ENCODE results near the gene AAMP.
A peak's percentile ranks its signal among the peaks of the same experiment; 100 is the strongest.
"Not testable (repeated sequence)": the region's sequence is repeated elsewhere in the genome, so short reads cannot be mapped to it uniquely, and the experiment has no call there.

Gene AAMP

GRCh38 chr2:218273908-218274249 lies 3.9 kb upstream of the AAMP start:
- no peak for DNase-seq

DNA sequence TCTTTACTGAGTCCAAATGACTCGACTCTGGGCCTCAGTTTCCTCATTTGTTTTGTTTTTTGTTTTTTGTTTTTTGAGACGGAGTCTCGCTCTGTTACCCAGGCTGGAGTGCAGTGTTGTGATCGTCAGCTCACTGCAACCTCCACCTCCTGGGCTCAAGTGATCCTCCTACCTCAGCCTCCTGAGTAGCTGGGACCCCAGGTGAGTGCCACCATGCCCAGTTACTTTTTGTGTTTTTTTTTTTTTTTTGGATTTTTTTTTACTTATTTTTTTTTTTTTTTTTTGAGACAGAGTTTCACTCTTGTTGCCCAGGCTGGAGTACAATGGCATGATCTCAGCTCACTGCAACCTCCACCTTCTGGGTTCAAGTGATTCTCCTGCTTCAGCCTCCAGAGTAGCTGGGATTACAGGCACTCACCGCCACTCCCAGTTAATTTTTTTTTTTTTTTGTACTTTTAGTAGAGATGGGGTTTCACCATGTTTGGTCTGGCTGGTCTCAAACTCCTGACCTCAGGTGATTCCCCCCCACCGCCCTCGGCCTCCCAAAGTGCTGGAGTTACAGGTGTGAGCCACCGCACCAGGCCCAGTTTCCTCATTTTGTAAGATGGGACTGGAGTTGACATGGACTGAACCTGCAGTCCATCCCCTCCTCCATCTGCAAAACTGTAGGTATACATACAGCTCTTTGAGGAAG lies 3.4 kb upstream of the AAMP start:
- not testable (repeated sequence) for DNase-seq

DNA sequence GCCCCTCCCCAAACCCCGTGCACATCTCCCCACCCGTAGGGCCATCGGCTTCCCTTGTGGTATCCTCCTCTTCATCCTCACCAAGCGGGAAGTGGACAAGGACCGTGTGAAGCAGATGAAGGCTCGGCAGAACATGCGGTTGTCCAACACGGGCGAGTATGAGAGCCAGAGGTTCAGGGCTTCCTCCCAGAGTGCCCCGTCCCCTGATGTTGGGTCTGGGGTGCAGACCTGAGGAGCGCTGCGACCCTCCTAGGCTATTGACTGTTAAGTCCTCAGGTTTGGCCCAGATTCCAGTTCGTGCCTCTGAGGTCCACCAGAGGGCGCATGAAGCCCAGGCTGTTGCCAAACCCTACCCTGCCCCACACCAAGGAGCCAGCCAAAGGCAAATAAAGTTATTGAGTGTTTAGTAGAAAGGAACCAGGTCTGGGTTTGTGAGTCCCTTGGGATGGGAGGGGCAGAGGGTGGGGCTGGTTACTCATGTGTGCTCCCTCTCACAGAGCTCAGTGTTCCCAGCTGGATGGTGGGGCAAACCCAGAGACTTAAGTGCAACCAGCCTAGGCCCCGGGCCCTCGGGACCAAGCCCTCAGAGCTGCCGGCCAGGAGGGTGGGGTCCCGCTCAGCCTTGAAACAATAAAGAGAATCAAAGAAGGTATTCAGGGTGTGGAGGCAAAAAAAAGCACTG lies 2.7 kb upstream of the AAMP start:
- peak; percentile 82 for DNase-seq

DNA sequence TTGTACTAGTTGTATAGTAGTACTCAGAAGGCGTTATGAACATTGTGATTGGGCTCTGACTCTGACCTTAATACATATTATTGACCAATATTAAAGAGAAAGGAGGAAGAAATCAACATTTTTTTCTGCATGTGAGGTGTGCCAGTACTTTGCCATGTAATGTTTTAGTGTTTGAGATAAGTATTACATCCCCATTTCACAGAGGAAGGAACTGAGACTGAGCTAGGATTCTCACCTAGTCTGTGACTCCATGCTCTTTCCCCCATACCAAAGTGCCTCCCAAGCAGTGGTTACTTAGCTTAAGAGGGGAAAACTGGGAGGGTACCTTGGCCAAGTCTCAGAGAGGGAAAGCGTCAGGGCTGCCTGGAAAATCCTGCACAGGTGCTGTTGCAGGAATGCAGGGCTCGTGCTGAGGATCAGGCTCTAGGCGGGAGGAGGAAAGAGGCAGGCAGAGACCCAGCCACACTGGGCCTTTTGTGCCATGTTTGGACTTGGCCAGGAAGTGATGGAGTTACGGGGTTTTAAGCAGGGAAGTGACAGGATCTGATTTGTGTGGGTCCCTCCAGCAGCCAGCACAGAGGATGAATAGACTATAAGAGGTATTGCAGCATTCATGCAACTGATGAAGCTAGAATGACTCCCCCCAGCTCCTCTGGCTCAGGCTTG lies 2.1 kb upstream of the AAMP start:
- no peak for DNase-seq

GRCh38 chr2:218271487-218271797 lies 1.5 kb upstream of the AAMP start:
- no peak for DNase-seq

- no peak for DNase-seq
Observed at GRCh38 chr2:218270721-218271486, 967 bp upstream of the AAMP start.

DNA sequence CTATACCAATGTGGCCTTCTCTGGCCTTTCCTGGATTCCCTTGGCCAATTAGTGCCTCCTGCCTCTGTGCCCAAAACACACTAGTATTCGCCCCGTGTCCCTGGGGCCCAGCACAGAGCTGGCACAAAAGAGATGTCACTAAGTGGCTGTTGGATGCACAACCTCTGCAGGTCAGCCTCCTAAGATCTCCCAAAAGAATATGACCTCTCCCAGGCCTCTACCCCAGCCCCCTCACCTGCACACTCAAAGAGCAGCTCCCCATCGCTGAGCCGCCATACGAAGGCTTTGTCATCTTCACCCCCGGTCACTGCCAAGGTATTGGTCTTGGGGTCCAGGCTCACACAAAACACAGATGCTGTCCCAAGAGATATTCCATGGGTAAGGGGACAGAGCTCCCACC lies 2.7 kb downstream of the AAMP start:
- DNase-seq = no peak

- no peak for DNase-seq
Observed at GRCh38 chr2:218266316-218266979, 3.5 kb downstream of the AAMP start.

- no peak for DNase-seq
Observed at GRCh38 chr2:218265626-218266025, 4.3 kb downstream of the AAMP start.

GRCh38 chr2:218264773-218265561 lies 5.0 kb downstream of the AAMP start:
- DNase-seq = no peak

DNA sequence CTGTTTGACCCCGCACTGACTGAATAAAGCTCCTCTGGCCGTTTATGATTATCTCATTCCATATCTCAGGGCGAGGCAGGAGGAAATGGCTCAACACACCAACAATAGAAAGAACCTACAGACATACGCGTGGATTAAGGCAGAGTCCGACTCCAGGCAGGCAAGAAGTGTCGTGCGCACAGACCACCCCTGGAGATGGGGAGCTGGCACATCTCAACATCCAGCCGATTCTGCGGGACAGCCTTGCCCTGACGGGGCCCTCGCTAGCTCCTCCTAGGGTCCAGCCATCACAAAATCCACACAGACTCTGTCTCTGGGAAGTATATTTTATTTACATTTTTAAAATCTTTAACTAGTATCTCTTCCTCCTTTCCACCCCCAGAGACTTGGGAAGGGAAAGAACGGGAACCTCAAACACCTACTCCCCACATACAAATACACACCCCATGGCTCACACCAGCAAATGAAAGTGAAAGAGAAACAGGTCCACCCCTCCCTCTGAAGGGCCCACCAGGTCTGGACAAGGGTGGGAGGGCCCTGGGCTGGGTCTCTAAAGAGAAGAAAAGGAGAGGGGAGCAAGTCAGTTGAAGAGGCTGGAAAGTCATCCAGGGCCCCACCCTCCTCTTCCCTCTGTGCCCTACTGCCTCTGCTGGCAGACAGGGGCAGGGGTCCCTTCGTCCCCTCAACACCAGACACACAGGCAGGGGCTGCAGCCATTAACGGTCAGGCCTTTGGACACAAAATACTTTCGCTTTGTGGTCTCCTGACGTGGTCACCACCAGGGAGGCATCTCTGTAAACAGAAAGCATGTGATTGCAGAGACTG lies 5.9 kb downstream of the AAMP start:
- DNase-seq = no peak

GRCh38 chr2:218262631-218263586 lies 7.0 kb downstream of the AAMP start:
- DNase-seq = no peak

DNA sequence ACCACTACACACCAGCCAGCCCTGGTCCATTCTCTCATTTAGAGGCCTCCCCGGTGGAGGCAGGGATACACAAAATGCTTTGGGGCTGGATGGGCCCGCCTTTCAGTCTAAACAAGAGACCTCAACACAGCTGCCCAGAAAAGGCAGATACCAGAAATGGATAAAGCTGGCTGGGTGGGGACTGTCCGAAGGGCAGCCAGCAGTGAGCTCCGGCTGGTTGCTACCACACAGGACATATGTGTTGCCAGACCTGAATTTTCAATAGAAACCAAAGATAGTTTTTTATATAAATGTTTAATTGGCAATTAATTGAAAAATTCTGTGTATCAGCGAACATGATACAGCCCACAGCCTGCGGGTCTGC lies 7.7 kb downstream of the AAMP start:
- DNase-seq = no peak

DNA sequence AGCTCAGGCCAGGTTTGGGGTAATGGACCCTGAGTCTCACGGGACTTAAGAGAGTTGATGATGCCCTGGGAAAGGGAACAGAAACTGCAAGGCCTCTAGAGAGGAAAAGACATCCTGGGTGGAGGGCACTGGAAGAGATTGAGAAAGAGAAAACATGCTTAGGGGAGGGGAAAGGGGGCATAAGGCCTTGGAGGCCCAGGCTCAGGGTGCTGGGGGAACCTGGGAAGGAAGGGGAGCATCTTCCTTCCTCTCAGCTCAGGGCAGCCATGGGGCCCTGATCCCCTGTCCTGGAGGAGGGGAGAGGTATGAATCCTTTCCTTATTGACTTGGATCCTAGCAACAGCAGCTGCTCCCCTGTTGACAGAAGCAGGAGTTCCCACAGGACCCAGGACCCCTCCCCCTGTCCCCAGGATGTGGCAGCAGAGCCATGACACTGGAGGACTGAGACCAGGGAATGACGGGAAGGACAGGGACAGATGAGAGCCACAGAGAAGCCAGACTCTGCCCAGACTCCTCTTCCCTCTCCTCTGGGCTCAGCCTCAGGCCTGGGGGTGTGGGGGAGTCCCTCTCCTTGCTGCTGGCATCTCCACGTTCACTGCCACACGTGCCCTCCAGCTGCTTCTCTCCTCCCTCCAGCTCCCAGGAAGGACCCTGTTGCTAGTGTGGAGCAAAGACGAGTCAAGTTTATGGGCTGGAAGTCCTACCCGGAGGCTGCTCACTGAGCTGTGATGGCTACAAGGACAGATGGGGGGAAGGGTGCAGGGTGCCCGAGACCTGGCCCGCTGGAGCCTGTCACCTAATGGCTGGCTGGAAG lies 8.3 kb downstream of the AAMP start:
- DNase-seq = no peak

DNA sequence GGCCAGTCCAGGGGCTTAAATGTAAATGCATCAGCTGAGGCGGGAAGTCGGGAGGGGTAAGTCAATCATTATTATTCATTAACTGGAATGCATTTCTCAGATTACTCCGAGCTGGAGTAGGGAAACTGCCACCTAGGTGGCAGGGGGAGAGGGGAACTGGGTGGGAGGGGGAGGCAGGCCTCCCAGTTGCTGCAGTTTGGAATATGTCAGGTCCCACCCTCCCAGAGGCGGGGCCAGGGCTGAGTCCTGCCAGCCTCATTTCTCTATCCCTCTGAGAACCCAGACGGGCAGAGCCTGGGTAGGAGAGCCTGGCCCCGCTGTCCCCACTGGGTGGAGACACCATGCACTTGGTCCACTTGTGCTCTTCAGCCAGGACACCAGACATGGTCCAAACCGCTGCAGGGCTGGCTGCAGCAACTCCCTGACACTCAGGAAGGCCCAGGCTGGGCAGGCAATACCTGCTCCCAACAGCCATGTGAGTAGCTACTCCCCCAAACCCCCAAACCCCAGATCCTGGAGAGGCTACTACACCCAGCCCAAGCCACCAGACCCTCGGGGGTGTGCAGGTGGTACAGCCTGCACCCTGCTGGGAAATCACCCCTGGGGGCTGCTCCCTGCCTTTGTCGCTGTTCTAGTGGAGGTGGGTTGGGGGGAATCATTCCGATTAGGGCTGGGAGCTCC lies 9.1 kb downstream of the AAMP start, which contains the start of gene GPBAR1:
Gene GPBAR1 (plus strand): TSS at position 274 of the 681 bp plus-strand sequence. CDS start 1,710 bp downstream, outside the sequence.
- DNase-seq = no peak

DNA sequence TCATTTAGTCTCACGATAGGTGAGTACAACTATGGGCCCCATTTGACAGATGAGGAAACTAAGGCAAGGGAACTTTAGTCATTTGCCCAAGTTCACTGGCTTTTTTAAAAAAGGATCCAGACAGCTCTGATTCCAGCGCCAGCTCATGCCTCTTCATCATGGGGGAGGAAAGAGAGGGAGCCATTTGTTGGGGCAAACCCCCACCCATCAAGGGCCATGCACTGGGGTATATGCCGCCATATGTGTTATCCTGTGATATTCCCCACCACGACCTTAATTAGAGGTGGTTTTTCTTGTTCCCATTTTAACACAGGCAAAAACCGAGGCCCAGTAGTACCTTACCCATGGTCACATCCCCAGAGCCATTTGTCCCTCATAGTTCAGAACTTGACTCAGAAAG lies 9.8 kb downstream of the AAMP start:
- DNase-seq = no peak

DNA sequence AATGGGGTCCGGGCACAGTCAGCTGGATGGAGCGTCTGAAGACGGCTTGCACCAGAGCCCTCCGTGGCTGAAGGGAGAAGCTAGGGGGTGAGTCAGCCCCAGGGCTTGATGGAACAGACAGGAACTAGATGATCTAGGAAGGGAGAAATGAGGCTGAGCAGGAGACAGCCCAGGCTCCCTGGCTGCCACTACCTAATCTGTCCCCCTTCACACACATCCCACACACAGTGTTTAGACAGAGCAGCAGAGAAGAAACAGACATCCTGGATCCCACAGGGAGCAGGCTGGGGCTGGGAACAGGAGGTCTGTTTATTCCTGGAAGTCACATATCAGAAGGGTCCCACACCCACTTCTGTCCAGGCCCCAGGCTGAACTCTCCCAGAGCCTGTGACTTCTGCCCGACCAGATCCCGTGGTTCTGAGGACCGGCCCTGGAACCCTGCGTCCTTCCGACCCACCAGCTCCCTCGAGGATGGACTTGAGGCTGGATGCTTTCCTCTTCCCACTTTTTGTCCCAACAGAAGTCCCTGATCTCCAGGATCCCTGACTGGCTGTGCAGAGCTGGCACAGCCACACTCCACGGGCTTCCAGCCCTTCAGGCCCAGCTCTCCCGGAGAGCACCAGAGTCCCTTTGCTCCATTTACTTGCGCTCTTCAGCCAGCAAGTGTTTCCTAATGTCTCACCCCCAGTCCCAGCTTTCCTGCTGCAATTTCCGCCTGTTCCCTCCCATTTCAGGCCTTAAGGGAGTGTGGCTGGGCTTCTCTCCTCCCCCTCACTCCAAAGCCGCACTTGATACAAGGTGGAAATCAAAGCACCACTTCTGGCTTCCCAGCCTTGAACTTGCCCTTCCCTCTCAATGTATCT lies 10.6 kb downstream of the AAMP start:
- DNase-seq = no peak

Data from CD4-positive, alpha-beta T cell treated with Interleukin-4 for 4 hours (primary cell).